Adrenal gland (tissue), 5 donors: ENCODE data around the gene MGRN1.

Experiments
- POLR2A ChIP-seq, 2 donors: fragments of 450-650 bp; IDR thresholded peaks; one replicate each; pipeline ENCODE4 v1.6.1; 2017; ENCODE audit warnings: antibody characterized with exemption in 2 of 2, mild to moderate bottlenecking in 2 of 2, moderate library complexity in 1 of 2
- TF ChIP-seq, protein P1 (sequence below), 6 experiments: fragments of 450-650 bp in 4 of 6; fragments of 200-600 bp in 2 of 6; sonication (generic) in 1 of 6; IDR thresholded peaks; 1 replicate in 5 of 6; 2 replicates in 1 of 6; pipeline versions ENCODE4 v1.5.1 to v1.8.0; 2016 to 2021; ENCODE audit warnings: antibody characterized with exemption in 6 of 6, mild to moderate bottlenecking in 2 of 6, moderate library complexity in 1 of 6
- donor health status: DM: no; HTN: no; CAD: no.

DNA sequence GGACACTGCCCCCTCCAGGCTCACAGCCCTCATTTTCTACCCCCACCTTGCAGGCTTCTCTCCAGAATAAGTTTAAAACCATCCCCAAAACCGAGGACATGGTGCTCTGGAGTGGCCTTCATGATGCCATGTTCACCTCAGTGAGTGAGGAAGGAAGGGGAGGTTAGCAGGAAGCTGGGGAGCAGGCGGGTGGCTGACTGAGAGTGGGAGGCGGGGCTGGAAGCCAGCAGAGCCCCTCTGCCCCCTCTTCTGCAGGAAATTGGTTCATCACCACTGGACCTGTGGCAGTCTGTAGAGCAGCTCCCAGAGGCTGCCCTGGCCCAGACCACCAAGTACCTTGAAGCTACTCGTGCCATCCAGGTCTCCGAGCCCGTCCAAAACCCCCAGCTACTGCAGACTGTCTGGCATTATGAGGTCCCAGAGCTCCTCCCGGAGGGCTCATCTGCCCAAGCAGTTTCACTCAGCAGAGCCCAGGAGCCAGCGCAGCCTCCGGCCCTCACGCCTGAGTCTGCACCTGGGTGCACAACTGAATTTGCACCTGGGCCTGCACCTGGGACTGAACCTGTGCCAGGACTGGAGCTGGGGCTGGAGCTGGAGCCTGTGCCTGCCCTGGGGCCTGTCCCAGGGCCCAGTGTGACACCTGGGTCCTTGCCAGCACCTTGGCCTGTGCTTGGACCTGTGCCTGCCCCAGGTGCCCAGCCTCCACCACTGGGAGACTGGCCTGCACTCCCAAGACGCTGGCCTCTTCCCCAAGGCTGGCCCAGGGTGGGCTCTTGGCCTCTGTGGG is 49.5 kb upstream of the MGRN1 start:
- TF ChIP-seq, protein P1, sequence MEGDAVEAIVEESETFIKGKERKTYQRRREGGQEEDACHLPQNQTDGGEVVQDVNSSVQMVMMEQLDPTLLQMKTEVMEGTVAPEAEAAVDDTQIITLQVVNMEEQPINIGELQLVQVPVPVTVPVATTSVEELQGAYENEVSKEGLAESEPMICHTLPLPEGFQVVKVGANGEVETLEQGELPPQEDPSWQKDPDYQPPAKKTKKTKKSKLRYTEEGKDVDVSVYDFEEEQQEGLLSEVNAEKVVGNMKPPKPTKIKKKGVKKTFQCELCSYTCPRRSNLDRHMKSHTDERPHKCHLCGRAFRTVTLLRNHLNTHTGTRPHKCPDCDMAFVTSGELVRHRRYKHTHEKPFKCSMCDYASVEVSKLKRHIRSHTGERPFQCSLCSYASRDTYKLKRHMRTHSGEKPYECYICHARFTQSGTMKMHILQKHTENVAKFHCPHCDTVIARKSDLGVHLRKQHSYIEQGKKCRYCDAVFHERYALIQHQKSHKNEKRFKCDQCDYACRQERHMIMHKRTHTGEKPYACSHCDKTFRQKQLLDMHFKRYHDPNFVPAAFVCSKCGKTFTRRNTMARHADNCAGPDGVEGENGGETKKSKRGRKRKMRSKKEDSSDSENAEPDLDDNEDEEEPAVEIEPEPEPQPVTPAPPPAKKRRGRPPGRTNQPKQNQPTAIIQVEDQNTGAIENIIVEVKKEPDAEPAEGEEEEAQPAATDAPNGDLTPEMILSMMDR (IDR thresholded peaks at IDR 0.05), result no peak
- TF ChIP-seq POLR2A (IDR thresholded peaks at IDR 0.05), result no peak
